ENCODE data around the gene RAMP1. TPM values are rescaled to one million over a fixed set of nuclear protein-coding genes. Genes with fewer than 3 reads are reported as not detected.

The RAMP1 gene
- polyA plus RNA-seq, 1 donor from 2014 or later: 25.5 TPM

- no peaks in the 10 kb centered on the region for H3K27me3 ChIP-seq (ENCODE audit: insufficient read depth, low read depth, low read length)
- H3K9me2 ChIP-seq (ENCODE audit: insufficient read depth, low read length): no peaks in the 10 kb centered on the region
- H3K4me3 ChIP-seq (ENCODE audit: low read length): no peak overlapping the region
- H3K79me2 ChIP-seq (replicated peaks; ENCODE audit: insufficient read depth, low read length): no peaks in the 10 kb centered on the region
- no peaks in the 10 kb centered on the region for H3K36me3 ChIP-seq (ENCODE audit: insufficient read depth, low read length)
- no peak overlapping the region for H3K27ac ChIP-seq (ENCODE audit: low read length)
- no peaks in the 10 kb centered on the region for H3K9me3 ChIP-seq (ENCODE audit: low read length)
- TF ChIP-seq CTCF (IDR thresholded peaks at IDR 0.05; ENCODE audit: poor library complexity, severe bottlenecking): no peak
- TF ChIP-seq POLR2AphosphoS5 (IDR thresholded peaks at IDR 0.05): no peak
- no peak for TF ChIP-seq TAF1 (IDR thresholded peaks at IDR 0.05; ENCODE audit: low read depth)
- no peak for TF ChIP-seq SMC3 (conservative IDR thresholded peaks at IDR 0.05; ENCODE audit: poor library complexity)
- no peak for TF ChIP-seq REST (IDR thresholded peaks at IDR 0.05; ENCODE audit: borderline replicate concordance)
- no peak for TF ChIP-seq MXI1 (conservative IDR thresholded peaks at IDR 0.05; ENCODE audit: poor library complexity, severe bottlenecking)
- TF ChIP-seq EZH2 (IDR thresholded peaks at IDR 0.05; ENCODE audit: borderline replicate concordance, insufficient read depth, low read length, poor library complexity, severe bottlenecking): no peak
- TF ChIP-seq RAD21 (conservative IDR thresholded peaks at IDR 0.05): no peak
- no peak for TF ChIP-seq EP300 (conservative IDR thresholded peaks at IDR 0.05; ENCODE audit: poor library complexity, severe bottlenecking)
- H2AFZ ChIP-seq (ENCODE audit: low read depth, low read length): no peak overlapping the region
- no peaks in the 10 kb centered on the region for H4K20me1 ChIP-seq (ENCODE audit: insufficient read depth)
- H3K4me2 ChIP-seq (ENCODE audit: low read length): no peak overlapping the region
- H3K9ac ChIP-seq (ENCODE audit: low read length): no peak overlapping the region
- no peaks in the 10 kb centered on the region for H3F3A ChIP-seq (ENCODE audit: insufficient read depth, low read length, poor library complexity, severe bottlenecking)
These were observed 31.9 kb upstream of the RAMP1 start for GRCh38 chr2:237827421-237827987.

- H3K4me2 ChIP-seq (ENCODE audit: low read length): no peak overlapping the region
- TF ChIP-seq EP300 (conservative IDR thresholded peaks at IDR 0.05; ENCODE audit: poor library complexity, severe bottlenecking) (no peak), POLR2AphosphoS5 (IDR thresholded peaks at IDR 0.05) (no peak), RAD21 (conservative IDR thresholded peaks at IDR 0.05) (no peak), SMC3 (conservative IDR thresholded peaks at IDR 0.05; ENCODE audit: poor library complexity) (no peak), EZH2 (IDR thresholded peaks at IDR 0.05; ENCODE audit: borderline replicate concordance, insufficient read depth, low read length, poor library complexity, severe bottlenecking) (no peak), REST (IDR thresholded peaks at IDR 0.05; ENCODE audit: borderline replicate concordance) (no peak), CTCF (IDR thresholded peaks at IDR 0.05; ENCODE audit: poor library complexity, severe bottlenecking) (no peak)
- H3K4me3 ChIP-seq (ENCODE audit: low read length): no peak overlapping the region
- no peaks in the 10 kb centered on the region for H3K36me3 ChIP-seq (ENCODE audit: insufficient read depth, low read length)
- no peaks in the 10 kb centered on the region for H3K9me2 ChIP-seq (ENCODE audit: insufficient read depth, low read length)
- no peak overlapping the region for H2AFZ ChIP-seq (ENCODE audit: low read depth, low read length)
- no peak overlapping the region for H3K27ac ChIP-seq (ENCODE audit: low read length)
- no peaks in the 10 kb centered on the region for H3F3A ChIP-seq (ENCODE audit: insufficient read depth, low read length, poor library complexity, severe bottlenecking)
- H4K20me1 ChIP-seq (ENCODE audit: insufficient read depth): no peaks in the 10 kb centered on the region
- H3K79me2 ChIP-seq (replicated peaks; ENCODE audit: insufficient read depth, low read length): no peaks in the 10 kb centered on the region
- no peak overlapping the region for H3K9ac ChIP-seq (ENCODE audit: low read length)
- no peaks in the 10 kb centered on the region for H3K9me3 ChIP-seq (ENCODE audit: low read length)
- H3K27me3 ChIP-seq (ENCODE audit: insufficient read depth, low read depth, low read length): no peaks in the 10 kb centered on the region
These were observed 28.9 kb upstream of the RAMP1 start for GRCh38 chr2:237830522-237830921.
